ENCODE data around the gene CYP27A1.
A peak's percentile ranks its signal among the peaks of the same experiment; 100 is the strongest.

Gene CYP27A1

DNA sequence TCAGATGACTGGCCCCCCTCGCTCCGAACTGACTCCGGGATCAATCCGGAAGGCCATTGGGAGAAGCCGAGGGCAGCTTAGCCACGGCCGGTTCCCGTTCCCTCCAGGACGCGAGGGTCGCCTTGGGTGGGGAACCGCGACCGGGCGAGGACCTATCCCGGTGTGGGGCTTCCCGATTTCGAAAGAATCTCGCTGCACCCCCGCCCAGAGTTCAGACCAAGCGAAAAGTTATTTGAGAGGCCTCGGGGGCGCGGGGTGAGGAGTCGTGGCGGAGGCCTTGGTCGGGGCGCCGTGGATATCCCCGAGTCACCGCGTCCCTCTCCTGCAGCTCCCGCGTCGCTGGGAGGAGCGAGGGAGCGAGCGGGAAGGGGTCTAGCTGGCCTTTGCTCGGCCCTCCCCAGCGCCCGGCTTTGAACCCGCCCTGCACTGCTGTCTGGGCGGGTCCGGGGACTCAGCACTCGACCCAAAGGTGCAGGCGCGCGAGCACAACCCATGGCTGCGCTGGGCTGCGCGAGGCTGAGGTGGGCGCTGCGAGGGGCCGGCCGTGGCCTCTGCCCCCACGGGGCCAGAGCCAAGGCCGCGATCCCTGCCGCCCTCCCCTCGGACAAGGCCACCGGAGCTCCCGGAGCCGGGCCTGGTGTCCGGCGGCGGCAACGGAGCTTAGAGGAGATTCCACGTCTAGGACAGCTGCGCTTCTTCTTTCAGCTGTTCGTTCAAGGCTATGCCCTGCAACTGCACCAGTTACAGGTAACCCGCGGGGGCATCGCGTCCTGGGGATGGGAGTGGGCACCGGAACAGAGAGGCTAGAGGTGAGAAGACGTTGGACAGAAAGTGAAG is at the start of gene CYP27A1:
Gene CYP27A1, plus strand, starts transcription at position 457 of the 837 bp plus-strand sequence. Its CDS starts 36 bp downstream, at position 493.
- peak; percentile 29 for DNase-seq (ENCODE audit: low read depth)
- peak within 1 kb of the TSS; percentile 56 for H3K4me3 ChIP-seq (ENCODE audit: control insufficient read depth, low read depth, low read length)
- TF ChIP-seq, protein P1, sequence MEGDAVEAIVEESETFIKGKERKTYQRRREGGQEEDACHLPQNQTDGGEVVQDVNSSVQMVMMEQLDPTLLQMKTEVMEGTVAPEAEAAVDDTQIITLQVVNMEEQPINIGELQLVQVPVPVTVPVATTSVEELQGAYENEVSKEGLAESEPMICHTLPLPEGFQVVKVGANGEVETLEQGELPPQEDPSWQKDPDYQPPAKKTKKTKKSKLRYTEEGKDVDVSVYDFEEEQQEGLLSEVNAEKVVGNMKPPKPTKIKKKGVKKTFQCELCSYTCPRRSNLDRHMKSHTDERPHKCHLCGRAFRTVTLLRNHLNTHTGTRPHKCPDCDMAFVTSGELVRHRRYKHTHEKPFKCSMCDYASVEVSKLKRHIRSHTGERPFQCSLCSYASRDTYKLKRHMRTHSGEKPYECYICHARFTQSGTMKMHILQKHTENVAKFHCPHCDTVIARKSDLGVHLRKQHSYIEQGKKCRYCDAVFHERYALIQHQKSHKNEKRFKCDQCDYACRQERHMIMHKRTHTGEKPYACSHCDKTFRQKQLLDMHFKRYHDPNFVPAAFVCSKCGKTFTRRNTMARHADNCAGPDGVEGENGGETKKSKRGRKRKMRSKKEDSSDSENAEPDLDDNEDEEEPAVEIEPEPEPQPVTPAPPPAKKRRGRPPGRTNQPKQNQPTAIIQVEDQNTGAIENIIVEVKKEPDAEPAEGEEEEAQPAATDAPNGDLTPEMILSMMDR (conservative IDR thresholded peaks at IDR 0.05; ENCODE audit: control insufficient read depth, insufficient read depth, low read depth, low read length) = no peak

DNA sequence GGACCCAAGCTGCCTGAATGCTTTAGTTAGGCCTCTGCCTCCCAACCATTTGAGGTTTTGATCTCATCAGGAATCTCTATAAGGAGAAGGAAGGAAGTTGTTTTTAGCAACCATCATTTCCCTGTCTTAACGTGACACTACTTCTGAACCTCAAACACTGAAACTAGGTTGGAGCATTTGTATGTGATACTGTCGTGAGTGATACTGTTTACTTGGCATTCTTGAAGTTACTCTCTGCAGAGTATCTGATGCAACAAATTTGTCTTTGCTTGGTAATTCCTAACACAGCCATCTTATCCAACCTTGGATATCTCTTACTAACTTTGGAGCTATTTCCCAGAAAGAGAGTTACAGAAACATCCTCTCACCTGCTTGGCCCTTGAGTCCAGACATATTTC is 49.2 kb upstream of the CYP27A1 start:
- no peak for DNase-seq (ENCODE audit: low read depth)
- H3K4me3 ChIP-seq (ENCODE audit: control insufficient read depth, low read depth, low read length) = no peak overlapping the region
- TF ChIP-seq, protein P1 (conservative IDR thresholded peaks at IDR 0.05; ENCODE audit: control insufficient read depth, insufficient read depth, low read depth, low read length) = no peak

DNA sequence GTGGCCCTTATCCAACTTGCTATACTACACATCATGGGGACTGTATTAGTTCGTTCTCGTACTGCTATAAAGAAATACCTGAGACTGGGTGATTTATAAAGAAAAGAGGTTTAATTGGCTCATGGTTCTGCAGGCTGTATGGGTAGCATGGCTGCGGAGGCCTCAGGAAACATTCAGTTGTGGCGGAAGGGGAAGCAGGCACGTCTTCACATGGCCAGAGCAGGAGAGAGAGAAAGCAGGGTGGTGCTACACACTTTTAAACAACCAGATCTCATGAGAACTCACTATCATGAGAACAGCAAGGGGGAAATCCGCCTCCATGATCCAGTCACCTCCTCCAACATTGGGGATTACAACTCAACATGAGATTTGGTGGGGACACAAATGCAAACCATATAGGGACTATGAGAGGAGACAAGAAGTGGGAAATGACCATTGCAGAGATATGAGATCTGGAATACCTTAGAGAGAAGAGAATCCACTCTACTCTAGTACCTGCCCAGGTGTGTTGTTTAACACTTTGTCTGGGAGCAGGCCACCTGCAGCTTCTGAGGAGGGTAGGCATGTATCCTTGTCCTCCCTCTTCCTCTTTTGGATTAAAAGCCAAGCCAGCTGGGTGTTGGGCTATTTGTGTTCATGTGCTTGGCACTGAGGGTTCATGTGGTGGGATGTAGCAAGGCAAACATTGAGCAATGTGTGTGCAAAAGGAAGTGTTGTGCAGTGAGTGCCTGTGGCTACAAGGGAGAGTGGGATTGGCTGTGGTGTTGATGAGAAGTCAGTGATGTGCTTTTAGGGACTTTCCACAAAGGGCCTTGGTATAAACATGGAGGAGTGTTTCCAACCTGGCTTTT is 48.6 kb upstream of the CYP27A1 start:
- DNase-seq (ENCODE audit: low read depth) = peak; percentile 91
- TF ChIP-seq, protein P1 (conservative IDR thresholded peaks at IDR 0.05; ENCODE audit: control insufficient read depth, insufficient read depth, low read depth, low read length) = no peak
- H3K4me3 ChIP-seq (ENCODE audit: control insufficient read depth, low read depth, low read length) = no peak overlapping the region

DNA sequence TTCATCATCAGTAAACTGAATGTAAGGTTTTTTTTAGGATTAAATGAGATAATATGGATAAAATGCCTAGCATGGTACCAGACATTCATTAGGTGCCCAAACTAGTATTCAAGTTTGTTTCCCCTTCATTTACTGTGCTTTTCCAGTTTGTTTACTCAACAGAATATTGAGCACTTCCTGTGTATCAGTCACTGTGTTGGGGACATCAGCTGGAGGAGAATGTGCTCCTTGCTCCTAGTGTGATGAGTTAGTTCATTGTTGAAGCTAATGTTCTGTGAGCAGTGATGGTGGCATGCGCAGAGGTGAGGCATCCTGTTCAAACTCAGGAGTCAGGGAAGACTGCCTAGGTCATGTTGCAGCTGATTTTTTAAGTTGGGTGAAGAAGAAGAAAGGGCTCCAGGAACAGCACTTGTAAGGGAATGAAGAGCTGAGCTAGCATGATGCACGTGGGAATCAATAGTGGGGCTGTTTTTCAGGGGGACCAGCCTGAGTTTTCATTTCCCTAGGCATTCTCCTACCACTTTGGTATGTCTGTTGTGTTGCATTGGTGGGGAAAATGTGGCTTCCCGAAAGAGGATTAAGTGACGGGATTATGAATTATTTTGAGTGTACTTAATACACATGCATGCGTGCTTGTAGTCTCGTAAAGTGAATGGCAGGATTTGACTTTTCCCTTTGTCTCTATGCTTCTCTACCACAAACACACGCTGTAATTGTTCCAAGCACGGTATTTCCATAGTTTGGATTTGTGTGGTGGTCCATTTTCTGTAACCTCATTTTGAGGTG is 47.6 kb upstream of the CYP27A1 start:
- no peak for DNase-seq (ENCODE audit: low read depth)
- H3K4me3 ChIP-seq (ENCODE audit: control insufficient read depth, low read depth, low read length) = no peak overlapping the region
- TF ChIP-seq, protein P1 (conservative IDR thresholded peaks at IDR 0.05; ENCODE audit: control insufficient read depth, insufficient read depth, low read depth, low read length) = no peak

DNA sequence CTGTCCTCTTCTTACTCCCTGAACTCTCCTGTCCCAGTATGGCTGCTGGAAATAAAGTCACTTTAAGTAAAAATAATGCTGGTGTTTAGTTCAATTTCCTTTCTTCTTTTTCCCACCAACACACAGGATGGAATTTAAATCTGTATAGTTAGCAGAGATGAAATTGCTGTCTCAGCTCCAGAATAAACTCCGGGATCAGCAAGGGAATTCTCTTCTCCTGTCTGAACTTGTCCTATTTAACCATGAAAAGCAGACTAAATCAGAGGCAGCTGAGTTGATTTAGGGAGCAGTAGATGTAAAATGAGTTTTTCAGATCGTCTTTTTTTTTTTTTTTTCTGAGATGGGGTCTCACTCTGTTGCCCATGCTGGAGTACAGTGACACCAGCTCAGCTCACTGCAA is 45.4 kb upstream of the CYP27A1 start:
- H3K4me3 ChIP-seq (ENCODE audit: control insufficient read depth, low read depth, low read length) = no peak overlapping the region
- TF ChIP-seq, protein P1 (conservative IDR thresholded peaks at IDR 0.05; ENCODE audit: control insufficient read depth, insufficient read depth, low read depth, low read length) = no peak
- no peak for DNase-seq (ENCODE audit: low read depth)

DNA sequence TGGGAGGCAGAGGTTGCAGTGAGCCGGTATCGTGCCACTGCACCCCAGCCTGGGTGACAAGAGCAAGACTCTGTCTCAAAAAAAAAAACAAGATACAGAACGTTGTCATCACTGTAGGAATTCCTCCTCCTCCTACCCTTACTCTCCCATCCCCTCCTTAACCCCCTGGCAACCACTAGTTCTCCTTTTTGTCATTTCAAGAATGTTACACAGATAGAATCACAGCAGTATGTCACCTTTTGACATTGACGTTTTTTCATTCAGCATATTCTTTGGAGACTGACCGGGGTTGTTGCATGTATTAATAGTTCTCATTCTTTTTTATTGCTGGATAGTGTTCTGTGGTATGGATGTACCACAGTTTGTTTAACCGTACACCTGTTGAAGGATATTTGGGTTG is 38.9 kb upstream of the CYP27A1 start:
- no peak overlapping the region for H3K4me3 ChIP-seq (ENCODE audit: control insufficient read depth, low read depth, low read length)
- DNase-seq (ENCODE audit: low read depth) = no peak
- TF ChIP-seq, protein P1 (conservative IDR thresholded peaks at IDR 0.05; ENCODE audit: control insufficient read depth, insufficient read depth, low read depth, low read length) = no peak
